HL-60 (cell line): ENCODE data around the gene FADS6.

Experiments used
- CTCF ChIP-seq: IDR thresholded peaks from one replicate; pipeline ENCODE4 v1.5.1; 2011; ENCODE audit warnings: low read length, control low read depth, inconsistent platforms; ENCODE audit not compliant: insufficient read depth
- GABPA ChIP-seq: IDR thresholded peaks from 2 replicates; pipeline ENCODE4 v1.6.1; 2012; ENCODE audit warnings: low read depth
- POLR2AphosphoS5 ChIP-seq: IDR thresholded peaks from 2 replicates; pipeline ENCODE4 v1.6.1; 2012; ENCODE audit warnings: low read depth
- REST ChIP-seq: IDR thresholded peaks from 2 replicates; pipeline ENCODE4 v1.6.1; 2012; ENCODE audit warnings: low read depth; ENCODE audit not compliant: insufficient replicate concordance
- SPI1 ChIP-seq: IDR thresholded peaks from 2 replicates; pipeline ENCODE4 v1.6.1; 2012; ENCODE audit warnings: low read depth, mild to moderate bottlenecking, borderline replicate concordance

GRCh38 chr17:74903034-74903433 lies 9.6 kb upstream of the FADS6 start:
- TF ChIP-seq POLR2AphosphoS5 (no peak), CTCF (no peak), SPI1 (no peak), REST (no peak), GABPA (no peak)
